ENCODE measurements around the gene ATP6V1C2. TPM values are rescaled to one million over a fixed set of nuclear protein-coding genes. Genes with fewer than 3 reads are reported as not detected.
A peak's percentile ranks its signal among the peaks of the same experiment; 100 is the strongest.

Gene ATP6V1C2
- total RNA-seq, 2 donors from 2014 or later, result not detected

GRCh38 chr2:10834068-10834655 lies 112.7 kb downstream of the ATP6V1C2 start:
- H3K36me3 Mint-ChIP-seq (ENCODE audit: low read depth), result no peaks in the 10 kb centered on the region
- H3K27me3 Mint-ChIP-seq, result peaks cover 54% of the 10 kb centered on the region
- H3K27ac Mint-ChIP-seq, result peak overlapping the region; percentile 39
- ATAC-seq, result no peak
- no peak for DNase-seq
- peaks cover 11% of the 10 kb centered on the region for H3K4me1 Mint-ChIP-seq
- H3K4me3 Mint-ChIP-seq, result no peak overlapping the region
- H3K9me3 ChIP-seq (ENCODE audit: control insufficient read depth, low read length, poor library complexity, severe bottlenecking), result no peaks in the 10 kb centered on the region

Other genes with a start within 250 kb of the ATP6V1C2 start
- 10 to 100 TPM; 20.6 to 21.4 TPM for gene NOL10, start 31.7 kb upstream of the ATP6V1C2 start, total RNA-seq
- 10 to 100 TPM; 53.3 to 57.4 TPM for gene PDIA6, start 91.2 kb downstream of the ATP6V1C2 start, total RNA-seq
- gene KCNF1, start 190.3 kb downstream of the ATP6V1C2 start, total RNA-seq, result not detected

Measured in T-helper 17 cell (primary cell).